Uterus (tissue), 2 donors: ENCODE measurements around the gene TMEM54.

Experiments used
- POLR2A ChIP-seq, 2 donors: fragments of 450-650 bp; IDR thresholded peaks; one replicate each; pipeline ENCODE4 v1.6.1; 2016; ENCODE audit warnings: antibody characterized with exemption in 2 of 2, mild to moderate bottlenecking in 1 of 2, moderate library complexity in 1 of 2
- TF ChIP-seq, protein P1 (sequence below), 4 experiments: fragments of 200-600 bp in 2 of 4; fragments of 450-650 bp in 2 of 4; sonication (generic) in 2 of 4; IDR thresholded peaks; one replicate each; pipeline ENCODE4 v1.5.1; 2016 to 2019; ENCODE audit warnings: antibody characterized with exemption in 4 of 4, mild to moderate bottlenecking in 2 of 4, moderate library complexity in 1 of 4

DNA sequence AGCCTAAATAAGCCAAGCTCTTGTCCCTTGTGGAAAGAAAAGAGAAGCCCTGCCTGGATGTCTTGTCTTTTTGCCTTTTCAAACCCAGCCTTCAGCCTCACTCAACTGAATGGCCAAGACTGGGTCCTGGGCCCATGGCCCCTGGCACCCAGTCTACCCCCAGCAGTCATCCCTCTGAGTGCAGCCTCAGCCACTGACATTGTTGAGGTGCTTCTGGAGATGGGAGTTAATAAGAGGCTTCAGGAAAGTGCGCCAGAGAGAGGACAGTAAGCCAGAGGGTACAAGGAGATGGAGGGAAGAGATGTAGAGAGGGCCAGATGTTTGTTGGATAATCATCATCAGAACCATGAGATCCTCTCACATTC is 37.3 kb downstream of the TMEM54 start:
- TF ChIP-seq POLR2A (IDR thresholded peaks at IDR 0.05), result no peak
- TF ChIP-seq, protein P1, sequence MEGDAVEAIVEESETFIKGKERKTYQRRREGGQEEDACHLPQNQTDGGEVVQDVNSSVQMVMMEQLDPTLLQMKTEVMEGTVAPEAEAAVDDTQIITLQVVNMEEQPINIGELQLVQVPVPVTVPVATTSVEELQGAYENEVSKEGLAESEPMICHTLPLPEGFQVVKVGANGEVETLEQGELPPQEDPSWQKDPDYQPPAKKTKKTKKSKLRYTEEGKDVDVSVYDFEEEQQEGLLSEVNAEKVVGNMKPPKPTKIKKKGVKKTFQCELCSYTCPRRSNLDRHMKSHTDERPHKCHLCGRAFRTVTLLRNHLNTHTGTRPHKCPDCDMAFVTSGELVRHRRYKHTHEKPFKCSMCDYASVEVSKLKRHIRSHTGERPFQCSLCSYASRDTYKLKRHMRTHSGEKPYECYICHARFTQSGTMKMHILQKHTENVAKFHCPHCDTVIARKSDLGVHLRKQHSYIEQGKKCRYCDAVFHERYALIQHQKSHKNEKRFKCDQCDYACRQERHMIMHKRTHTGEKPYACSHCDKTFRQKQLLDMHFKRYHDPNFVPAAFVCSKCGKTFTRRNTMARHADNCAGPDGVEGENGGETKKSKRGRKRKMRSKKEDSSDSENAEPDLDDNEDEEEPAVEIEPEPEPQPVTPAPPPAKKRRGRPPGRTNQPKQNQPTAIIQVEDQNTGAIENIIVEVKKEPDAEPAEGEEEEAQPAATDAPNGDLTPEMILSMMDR (IDR thresholded peaks at IDR 0.05), result no peak
